Transverse colon (tissue), 3 donors: ENCODE results near the gene ZYG11B.

Experiments used
- EP300 ChIP-seq: sonication (generic); formaldehyde crosslinking; IDR thresholded peaks from one replicate; pipeline ENCODE4 v1.6.1; 2017; ENCODE audit warnings: antibody characterized with exemption, low read depth
- TF ChIP-seq, protein P1 (sequence below), 5 experiments: fragments of 200-600 bp in 3 of 5; fragments of 450-650 bp in 2 of 5; sonication (generic) in 3 of 5; IDR thresholded peaks; 1 replicate in 2 of 5; 2 replicates in 3 of 5; pipeline ENCODE4 v1.5.1; 2016 to 2017; ENCODE audit warnings: antibody characterized with exemption in 5 of 5, inconsistent platforms in 3 of 5, mild to moderate bottlenecking in 2 of 5, moderate library complexity in 1 of 5

GRCh38 chr1:52836035-52836434 lies 109.8 kb downstream of the ZYG11B start:
- TF ChIP-seq, protein P1, sequence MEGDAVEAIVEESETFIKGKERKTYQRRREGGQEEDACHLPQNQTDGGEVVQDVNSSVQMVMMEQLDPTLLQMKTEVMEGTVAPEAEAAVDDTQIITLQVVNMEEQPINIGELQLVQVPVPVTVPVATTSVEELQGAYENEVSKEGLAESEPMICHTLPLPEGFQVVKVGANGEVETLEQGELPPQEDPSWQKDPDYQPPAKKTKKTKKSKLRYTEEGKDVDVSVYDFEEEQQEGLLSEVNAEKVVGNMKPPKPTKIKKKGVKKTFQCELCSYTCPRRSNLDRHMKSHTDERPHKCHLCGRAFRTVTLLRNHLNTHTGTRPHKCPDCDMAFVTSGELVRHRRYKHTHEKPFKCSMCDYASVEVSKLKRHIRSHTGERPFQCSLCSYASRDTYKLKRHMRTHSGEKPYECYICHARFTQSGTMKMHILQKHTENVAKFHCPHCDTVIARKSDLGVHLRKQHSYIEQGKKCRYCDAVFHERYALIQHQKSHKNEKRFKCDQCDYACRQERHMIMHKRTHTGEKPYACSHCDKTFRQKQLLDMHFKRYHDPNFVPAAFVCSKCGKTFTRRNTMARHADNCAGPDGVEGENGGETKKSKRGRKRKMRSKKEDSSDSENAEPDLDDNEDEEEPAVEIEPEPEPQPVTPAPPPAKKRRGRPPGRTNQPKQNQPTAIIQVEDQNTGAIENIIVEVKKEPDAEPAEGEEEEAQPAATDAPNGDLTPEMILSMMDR (IDR thresholded peaks at IDR 0.05), result no peak
- no peak for TF ChIP-seq EP300
